CD4-positive, alpha-beta T cell treated with Interleukin-21 for 1 hour (primary cell): Measurements from ENCODE around the gene PRKCH.
"Not testable (repeated sequence)": the region's sequence is repeated elsewhere in the genome, so short reads cannot be mapped to it uniquely, and the experiment has no call there.

Source experiments
- DNase-seq: peaks from one replicate; pipeline ENCODE4 v3.0.0-alpha.2; 2020

PRKCH gene

DNA sequence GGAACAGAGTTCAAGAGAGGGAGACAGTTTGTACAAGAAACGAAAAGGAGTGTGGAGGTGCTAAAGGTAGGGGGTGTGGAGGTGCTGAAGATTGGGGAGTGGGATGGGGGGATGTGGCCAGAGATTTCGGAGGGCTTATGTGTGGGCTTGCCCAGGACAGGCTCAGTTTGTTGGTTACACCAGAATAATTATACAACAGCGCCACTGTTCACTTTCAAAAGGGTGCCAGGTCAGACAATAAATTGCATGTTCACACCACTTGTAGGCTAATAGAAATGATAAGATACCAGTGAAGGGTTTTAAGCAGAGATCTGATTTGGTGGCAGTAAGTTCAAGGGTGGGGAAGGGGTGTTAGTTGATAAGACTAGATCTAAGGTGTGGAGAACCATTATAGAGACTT is 75.3 kb downstream of the PRKCH start:
- no peak for DNase-seq

DNA sequence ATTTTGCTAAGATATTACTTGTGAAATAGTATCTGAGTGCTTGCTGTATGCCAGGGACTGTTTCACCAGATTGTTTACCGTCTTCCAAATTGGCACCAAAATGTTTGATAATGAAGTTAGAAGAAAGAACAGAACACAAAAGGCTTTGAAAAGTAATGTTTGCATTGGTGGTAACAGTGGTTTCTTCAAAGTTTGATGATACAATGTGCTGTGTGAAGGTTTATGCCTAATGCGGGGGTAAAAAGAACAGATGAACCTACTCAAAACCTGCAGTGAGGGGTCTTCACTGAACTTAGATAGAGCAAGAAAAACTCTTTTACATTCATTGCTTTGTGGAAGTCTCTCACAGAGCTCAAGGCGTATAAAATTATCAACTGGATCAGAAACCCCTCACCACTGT is 76.2 kb downstream of the PRKCH start:
- DNase-seq = no peak

GRCh38 chr14:61398221-61398620 is 76.8 kb downstream of the PRKCH start:
- DNase-seq = no peak

GRCh38 chr14:61399365-61399764 is 78.0 kb downstream of the PRKCH start:
- no peak for DNase-seq

- no peak for DNase-seq
Measured at GRCh38 chr14:61401461-61401860, 80.1 kb downstream of the PRKCH start.

GRCh38 chr14:61403411-61403810 is 82.0 kb downstream of the PRKCH start:
- DNase-seq = peak; percentile 66

DNA sequence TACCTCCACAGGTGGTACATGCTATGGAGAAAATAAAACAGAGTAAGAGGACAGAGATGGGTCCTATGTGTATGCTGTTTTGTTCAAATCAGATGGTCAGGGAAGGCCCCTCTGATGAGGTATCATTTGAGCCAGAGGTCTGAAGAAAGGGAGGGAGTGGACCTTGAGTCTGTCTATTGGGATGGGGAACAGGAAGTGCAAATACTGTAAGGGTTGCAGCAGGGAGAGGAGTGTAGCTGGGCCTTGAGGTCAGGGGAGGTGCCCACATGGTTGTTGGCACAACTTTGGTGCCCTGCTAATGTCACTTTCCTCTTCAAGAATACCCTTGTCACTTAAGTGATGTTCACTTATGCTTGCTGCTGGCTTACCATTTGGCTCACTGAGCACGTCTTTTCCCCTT is 83.3 kb downstream of the PRKCH start:
- no peak for DNase-seq

DNA sequence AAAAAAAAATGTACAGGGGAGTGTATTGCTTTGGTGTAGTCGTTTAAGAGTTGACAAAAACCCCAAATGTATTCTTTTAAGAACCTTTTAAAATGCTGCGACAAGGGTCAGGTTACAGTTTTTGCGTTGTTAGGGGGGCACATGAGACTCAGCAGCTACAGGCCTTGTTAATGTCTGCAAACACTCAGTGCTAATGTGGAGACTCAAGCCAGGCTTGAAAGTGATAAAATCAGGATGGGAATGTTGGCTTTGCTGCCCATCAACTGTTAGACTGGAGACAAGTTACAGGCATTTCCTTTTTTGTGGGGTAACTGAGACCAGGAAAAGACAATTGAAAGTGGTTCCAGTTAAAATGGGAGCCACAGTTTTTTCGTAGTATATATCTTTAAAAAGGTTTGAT is 84.8 kb downstream of the PRKCH start:
- no peak for DNase-seq

GRCh38 chr14:61406675-61407074 is 85.3 kb downstream of the PRKCH start:
- DNase-seq = peak; percentile 55

GRCh38 chr14:61408498-61408897 is 87.1 kb downstream of the PRKCH start:
- no peak for DNase-seq

GRCh38 chr14:61409782-61410181 is 88.4 kb downstream of the PRKCH start:
- no peak for DNase-seq

- DNase-seq = not testable (repeated sequence)
Measured at GRCh38 chr14:61415934-61416333, 94.6 kb downstream of the PRKCH start.

DNA sequence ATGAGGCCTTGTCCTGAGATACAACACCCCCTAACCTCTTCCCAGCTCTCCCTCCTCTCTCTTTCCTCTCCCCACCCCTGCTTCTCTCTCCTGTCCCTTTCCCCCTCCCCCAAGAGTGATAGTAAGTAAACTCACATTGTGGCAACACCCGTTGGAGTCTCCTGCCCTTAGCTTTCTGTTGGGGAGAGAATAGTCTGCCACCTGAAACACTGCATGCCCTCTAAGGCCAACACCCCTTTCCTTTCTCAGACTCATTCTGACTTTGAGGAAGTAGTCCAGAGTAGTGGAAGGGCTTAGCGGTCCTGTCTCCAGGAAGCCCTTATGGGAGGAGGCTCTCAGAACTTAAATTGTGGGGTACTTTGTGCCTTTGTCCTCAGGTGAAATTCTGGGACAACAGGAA is 95.2 kb downstream of the PRKCH start:
- DNase-seq = no peak

GRCh38 chr14:61417141-61417540 is 95.8 kb downstream of the PRKCH start:
- peak; percentile 33 for DNase-seq

DNA sequence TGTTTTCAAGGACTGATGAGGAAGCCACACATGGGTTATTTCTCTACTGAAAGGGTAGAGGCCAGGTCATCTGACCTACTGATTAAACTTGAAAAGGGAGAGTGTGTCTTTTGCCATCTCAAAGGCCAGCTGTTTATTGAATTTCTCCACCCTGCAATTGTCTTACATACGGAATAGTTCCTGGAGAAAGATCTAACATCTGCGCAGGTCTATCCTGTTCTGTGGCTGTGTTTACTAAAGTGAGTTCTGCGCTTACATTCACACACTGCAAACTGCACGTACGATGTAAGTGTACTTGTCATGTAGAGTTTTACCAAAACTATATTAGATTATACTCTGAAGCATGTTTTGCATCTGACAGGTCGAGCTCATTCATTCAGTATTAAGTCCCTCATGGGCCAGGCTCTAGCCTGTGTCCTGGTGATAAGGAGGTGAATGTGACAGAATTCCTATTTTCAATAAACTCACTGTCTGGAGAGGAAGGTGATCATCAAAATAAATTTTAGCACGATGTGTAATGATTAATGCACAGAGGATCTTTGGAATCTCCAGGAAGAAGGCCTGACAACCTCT is 96.6 kb downstream of the PRKCH start:
- no peak for DNase-seq

DNA sequence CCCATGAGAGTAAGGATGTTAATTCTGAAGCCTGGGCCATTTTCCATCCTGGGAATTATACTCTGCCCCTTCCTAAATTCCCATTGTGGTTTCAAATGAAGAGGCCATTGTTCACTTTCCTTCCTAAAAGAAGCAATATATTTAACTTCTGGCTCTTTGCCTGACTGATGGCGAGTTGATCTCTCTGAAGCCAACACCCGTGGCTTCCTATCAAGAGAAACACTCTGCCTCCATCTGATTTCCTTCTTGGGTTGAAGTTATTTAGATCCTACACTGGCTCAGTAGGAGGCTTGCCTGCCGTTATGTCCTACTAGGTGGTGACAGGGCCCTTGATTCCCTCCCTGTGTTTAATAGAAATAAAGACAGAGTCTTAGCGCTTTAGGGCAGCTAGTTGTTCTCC is 97.4 kb downstream of the PRKCH start:
- DNase-seq = no peak

DNA sequence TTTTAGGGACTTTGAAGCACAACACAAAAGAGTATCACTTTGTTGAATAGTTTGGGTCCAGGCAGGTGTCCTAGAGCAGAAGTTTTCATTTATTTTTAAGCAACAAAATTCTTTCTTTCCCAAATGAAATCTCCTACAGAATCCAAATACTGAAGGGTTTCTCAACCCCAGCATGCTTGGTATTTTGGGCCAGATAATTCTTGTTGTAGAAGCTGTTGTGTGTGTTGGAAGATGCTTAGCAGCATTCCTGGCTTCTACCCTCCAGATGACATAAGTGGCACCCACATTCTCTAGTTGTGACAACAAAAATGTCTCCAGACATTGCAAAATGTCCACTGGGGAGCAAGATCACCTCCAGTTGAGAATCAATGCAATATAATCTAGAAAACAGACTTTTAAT is 97.8 kb downstream of the PRKCH start:
- DNase-seq = no peak

DNA sequence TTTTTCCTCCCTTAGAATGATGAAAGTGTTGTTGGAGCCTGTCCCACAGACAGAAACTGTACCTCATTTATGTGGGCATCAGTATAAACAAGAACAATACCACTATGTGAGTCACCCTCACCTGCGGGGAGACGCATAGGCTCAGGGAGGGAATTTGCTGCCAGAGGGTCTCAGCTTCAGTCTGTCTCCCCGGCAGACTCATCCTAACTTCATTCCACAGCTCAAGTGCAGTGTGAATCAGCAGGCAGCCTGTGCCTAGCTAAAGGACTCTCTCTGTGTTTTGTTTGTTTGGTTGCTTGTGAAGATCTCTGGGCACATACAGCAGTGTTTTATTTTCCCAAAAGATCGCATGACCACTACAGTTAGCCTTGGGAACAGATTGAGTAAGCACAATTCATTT is 98.9 kb downstream of the PRKCH start:
- DNase-seq = no peak

- no peak for DNase-seq
Measured at GRCh38 chr14:61421212-61421923, 100.0 kb downstream of the PRKCH start.

GRCh38 chr14:61426048-61426447 is 104.7 kb downstream of the PRKCH start:
- no peak for DNase-seq

- DNase-seq = no peak
Measured at GRCh38 chr14:61428261-61428660, 106.9 kb downstream of the PRKCH start.

DNA sequence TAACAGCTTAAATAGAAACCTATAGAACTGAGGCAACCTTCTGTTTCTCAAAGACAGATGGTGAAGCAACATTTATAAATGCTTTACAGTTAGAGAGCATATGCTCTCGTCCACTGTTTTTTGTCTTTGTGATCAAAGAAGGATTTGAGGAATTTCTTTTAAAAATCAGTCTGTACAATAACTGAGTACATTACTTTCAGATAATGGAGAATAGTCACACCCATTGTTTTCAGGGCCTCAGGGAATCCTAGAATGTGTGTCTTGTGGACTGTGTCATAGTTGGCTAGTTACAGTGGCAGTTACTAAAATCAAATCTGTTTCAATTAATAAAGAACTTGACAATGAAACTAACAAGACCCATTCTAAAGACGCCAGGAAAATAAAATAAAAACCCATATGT is 107.9 kb downstream of the PRKCH start:
- DNase-seq = no peak

DNA sequence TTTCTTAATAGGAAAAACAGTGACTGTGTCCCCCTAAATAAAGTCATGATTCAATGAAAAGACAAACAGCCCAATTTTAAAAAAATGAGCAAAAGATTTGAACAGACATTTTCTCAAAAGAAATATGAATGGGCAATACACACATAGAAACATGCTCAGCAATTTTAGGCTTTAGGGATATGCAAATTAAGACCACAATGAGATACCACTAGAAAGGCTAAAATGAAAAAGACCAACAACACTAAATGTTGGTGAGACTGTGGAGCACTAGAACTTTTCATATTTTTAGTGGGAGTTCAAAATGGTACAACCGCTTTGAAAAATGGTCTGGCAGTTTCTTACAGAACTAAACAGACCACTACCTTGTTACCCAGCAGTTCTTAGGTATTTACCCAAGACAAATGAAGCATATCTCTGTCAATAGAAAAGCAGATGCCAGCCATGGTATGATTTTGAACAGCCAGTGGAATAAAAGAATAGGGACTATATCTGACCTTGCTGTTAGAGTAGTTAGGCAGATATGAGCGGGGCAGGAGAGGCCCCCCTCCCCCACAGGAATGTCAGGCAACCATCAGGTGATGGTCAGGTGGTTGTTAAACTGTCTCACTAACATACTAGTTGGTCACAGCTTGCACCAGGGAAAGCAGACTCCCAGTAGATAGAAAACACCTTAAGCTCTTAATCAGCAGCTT is 108.8 kb downstream of the PRKCH start:
- DNase-seq = no peak

DNA sequence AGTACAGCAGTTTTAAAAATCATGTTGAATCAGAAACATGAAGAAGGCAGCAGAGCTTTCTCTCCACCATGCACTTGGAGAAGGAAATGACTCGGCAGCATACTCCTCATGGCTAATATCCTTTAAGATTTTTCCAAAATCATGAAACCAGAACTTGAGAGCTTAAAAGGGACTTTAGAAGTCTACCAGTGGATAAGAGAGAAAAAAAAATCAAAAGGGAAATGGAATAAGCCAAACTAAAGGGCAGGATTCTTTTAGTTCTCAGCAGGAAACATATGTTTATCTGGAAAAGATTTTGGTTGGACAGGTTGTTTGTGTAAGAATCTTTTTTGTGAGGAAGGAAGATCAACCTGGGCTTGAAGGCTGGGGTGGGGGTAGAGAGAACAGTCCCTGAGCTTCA is 111.8 kb downstream of the PRKCH start:
- no peak for DNase-seq

DNA sequence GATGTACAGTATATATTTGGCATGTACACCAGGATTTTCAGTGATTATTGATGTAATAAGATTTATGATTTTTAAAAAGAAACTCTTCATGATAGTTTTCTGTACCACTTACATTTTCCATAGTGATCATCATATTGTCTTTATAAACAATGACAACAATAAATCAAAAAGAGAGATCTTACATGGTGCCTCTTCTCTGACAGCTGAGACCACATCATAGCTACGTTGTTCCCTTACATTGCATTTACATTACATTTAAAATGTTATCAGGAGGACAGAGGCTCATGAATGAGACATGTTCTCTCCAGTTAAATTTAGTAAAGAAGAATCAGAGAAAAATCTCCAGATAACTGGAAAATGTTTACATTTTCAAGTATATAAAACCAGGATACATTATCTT is 112.4 kb downstream of the PRKCH start:
- no peak for DNase-seq
